HEK293 (cell line): Measurements from ENCODE around the gene XRCC6.
A peak's percentile ranks its signal among the peaks of the same experiment; 100 is the strongest.

Experiments used
- GLIS2 ChIP-seq: fragments of 450-650 bp; formaldehyde crosslinking; IDR thresholded peaks from 2 replicates; pipeline ENCODE4 v1.5.1; 2016; ENCODE audit warnings: missing biosample characterization, missing genetic modification characterization
- KLF1 ChIP-seq: fragments of 450-650 bp; formaldehyde crosslinking; IDR thresholded peaks from 2 replicates; pipeline ENCODE4 v1.5.1; 2016; ENCODE audit warnings: missing biosample characterization, missing genetic modification characterization
- OVOL3 ChIP-seq: fragments of 450-650 bp; formaldehyde crosslinking; IDR thresholded peaks from 2 replicates; pipeline ENCODE4 v1.5.1; 2016; ENCODE audit warnings: missing biosample characterization, missing genetic modification characterization
- SALL2 ChIP-seq: fragments of 450-650 bp; formaldehyde crosslinking; IDR thresholded peaks from 2 replicates; pipeline ENCODE4 v1.5.0; 2017; ENCODE audit warnings: missing biosample characterization, mild to moderate bottlenecking, missing genetic modification characterization, borderline replicate concordance
- YY2 ChIP-seq: fragments of 450-650 bp; formaldehyde crosslinking; IDR thresholded peaks from 2 replicates; pipeline ENCODE4 v1.5.1; 2016; ENCODE audit warnings: missing biosample characterization, missing genetic modification characterization
- ZNF214 ChIP-seq: fragments of 450-650 bp; formaldehyde crosslinking; IDR thresholded peaks from 2 replicates; pipeline ENCODE4 v1.5.1; 2017; ENCODE audit warnings: missing biosample characterization, mild to moderate bottlenecking, missing genetic modification characterization, borderline replicate concordance
- ZNF266 ChIP-seq: fragments of 450-650 bp; formaldehyde crosslinking; IDR thresholded peaks from 2 replicates; pipeline ENCODE4 v1.5.1; 2016; ENCODE audit warnings: missing biosample characterization, missing genetic modification characterization, low read depth
- ZNF280D ChIP-seq: fragments of 450-650 bp; formaldehyde crosslinking; IDR thresholded peaks from 2 replicates; pipeline ENCODE4 v1.5.1; 2016; ENCODE audit warnings: missing biosample characterization, missing genetic modification characterization
- ZNF302 ChIP-seq: fragments of 450-650 bp; formaldehyde crosslinking; IDR thresholded peaks from 2 replicates; pipeline ENCODE4 v1.5.1; 2016; ENCODE audit warnings: missing biosample characterization, missing genetic modification characterization, low read depth
- ZNF488 ChIP-seq: fragments of 450-650 bp; formaldehyde crosslinking; IDR thresholded peaks from 2 replicates; pipeline ENCODE4 v1.5.1; 2016; ENCODE audit warnings: missing biosample characterization, missing genetic modification characterization
- ZNF501 ChIP-seq: fragments of 450-650 bp; formaldehyde crosslinking; IDR thresholded peaks from 2 replicates; pipeline ENCODE4 v1.5.1; 2016; ENCODE audit warnings: missing biosample characterization, missing genetic modification characterization
- ZNF518A ChIP-seq: fragments of 450-650 bp; formaldehyde crosslinking; conservative IDR thresholded peaks from 2 replicates; pipeline ENCODE4 v1.5.1; 2016; ENCODE audit warnings: low read depth, missing biosample characterization, missing genetic modification characterization
- ZNF529 ChIP-seq: fragments of 450-650 bp; formaldehyde crosslinking; IDR thresholded peaks from 2 replicates; pipeline ENCODE4 v1.5.1; 2017; ENCODE audit warnings: missing genetic modification characterization, missing biosample characterization; ENCODE audit not compliant: insufficient replicate concordance
- ZNF548 ChIP-seq: fragments of 450-650 bp; formaldehyde crosslinking; IDR thresholded peaks from 2 replicates; pipeline ENCODE4 v1.5.1; 2016; ENCODE audit warnings: missing biosample characterization, missing genetic modification characterization
- ZNF585B ChIP-seq: fragments of 450-650 bp; formaldehyde crosslinking; IDR thresholded peaks from 2 replicates; pipeline ENCODE4 v1.5.1; 2016; ENCODE audit warnings: missing biosample characterization, missing genetic modification characterization
- ZNF610 ChIP-seq: fragments of 450-650 bp; formaldehyde crosslinking; IDR thresholded peaks from 2 replicates; pipeline ENCODE4 v1.5.1; 2016; ENCODE audit warnings: missing biosample characterization, missing genetic modification characterization, borderline replicate concordance
- ZNF629 ChIP-seq: fragments of 450-650 bp; formaldehyde crosslinking; IDR thresholded peaks from 2 replicates; pipeline ENCODE4 v1.5.1; 2017; ENCODE audit warnings: missing biosample characterization, missing genetic modification characterization
- ZNF658 ChIP-seq: fragments of 450-650 bp; formaldehyde crosslinking; IDR thresholded peaks from 2 replicates; pipeline ENCODE4; 2016; ENCODE audit warnings: missing biosample characterization, missing genetic modification characterization
- ZNF664 ChIP-seq: fragments of 450-650 bp; formaldehyde crosslinking; IDR thresholded peaks from 2 replicates; pipeline ENCODE4 v1.5.1; 2016; ENCODE audit warnings: missing biosample characterization, missing genetic modification characterization
- ZNF707 ChIP-seq: fragments of 450-650 bp; formaldehyde crosslinking; IDR thresholded peaks from 2 replicates; pipeline ENCODE4 v1.5.1; 2016; ENCODE audit warnings: missing biosample characterization, missing genetic modification characterization
- ZNF747 ChIP-seq: fragments of 450-650 bp; formaldehyde crosslinking; IDR thresholded peaks from 2 replicates; pipeline ENCODE4 v1.5.1; 2016; ENCODE audit warnings: missing biosample characterization, missing genetic modification characterization
- ZNF776 ChIP-seq: fragments of 450-650 bp; formaldehyde crosslinking; IDR thresholded peaks from 2 replicates; pipeline ENCODE4 v1.5.0; 2017; ENCODE audit warnings: missing biosample characterization, missing genetic modification characterization, borderline replicate concordance
- ZNF792 ChIP-seq: fragments of 450-650 bp; formaldehyde crosslinking; IDR thresholded peaks from 2 replicates; pipeline ENCODE4 v1.5.1; 2016; ENCODE audit warnings: missing biosample characterization, missing genetic modification characterization
- ZNF843 ChIP-seq: fragments of 450-650 bp; formaldehyde crosslinking; IDR thresholded peaks from 2 replicates; pipeline ENCODE4 v1.5.1; 2016; ENCODE audit warnings: missing biosample characterization, missing genetic modification characterization
- ZSCAN16 ChIP-seq: fragments of 450-650 bp; formaldehyde crosslinking; IDR thresholded peaks from 2 replicates; pipeline ENCODE4 v1.5.1; 2016; ENCODE audit warnings: missing biosample characterization, missing genetic modification characterization
- TF ChIP-seq, protein P1 (sequence below): fragments of 450-650 bp; formaldehyde crosslinking; IDR thresholded peaks from 2 replicates; pipeline ENCODE4 v1.5.1; 2017; ENCODE audit warnings: missing biosample characterization, missing genetic modification characterization
- TF ChIP-seq, protein P2 (sequence below): fragments of 450-650 bp; formaldehyde crosslinking; IDR thresholded peaks from 2 replicates; pipeline ENCODE4 v1.5.1; 2017; ENCODE audit warnings: missing biosample characterization, missing genetic modification characterization
- TF ChIP-seq, protein P3 (sequence below): fragments of 450-650 bp; formaldehyde crosslinking; IDR thresholded peaks from 2 replicates; pipeline ENCODE4 v1.5.1; 2016; ENCODE audit warnings: missing biosample characterization, missing genetic modification characterization

XRCC6 gene

GRCh38 chr22:41697126-41697775 is 76.2 kb downstream of the XRCC6 start (continued):
- TF ChIP-seq ZNF280D (tag by site-specific recombination) = no peak
- TF ChIP-seq, protein P1, sequence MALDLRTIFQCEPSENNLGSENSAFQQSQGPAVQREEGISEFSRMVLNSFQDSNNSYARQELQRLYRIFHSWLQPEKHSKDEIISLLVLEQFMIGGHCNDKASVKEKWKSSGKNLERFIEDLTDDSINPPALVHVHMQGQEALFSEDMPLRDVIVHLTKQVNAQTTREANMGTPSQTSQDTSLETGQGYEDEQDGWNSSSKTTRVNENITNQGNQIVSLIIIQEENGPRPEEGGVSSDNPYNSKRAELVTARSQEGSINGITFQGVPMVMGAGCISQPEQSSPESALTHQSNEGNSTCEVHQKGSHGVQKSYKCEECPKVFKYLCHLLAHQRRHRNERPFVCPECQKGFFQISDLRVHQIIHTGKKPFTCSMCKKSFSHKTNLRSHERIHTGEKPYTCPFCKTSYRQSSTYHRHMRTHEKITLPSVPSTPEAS = no peak
- TF ChIP-seq ZNF488 = no peak
- no peak for TF ChIP-seq ZNF707
- no peak for TF ChIP-seq ZNF747 (tag by site-specific recombination)
- no peak for TF ChIP-seq YY2
- no peak for TF ChIP-seq ZNF843 (tag by site-specific recombination)
- no peak for TF ChIP-seq ZNF610 (tag by site-specific recombination)
- no peak for TF ChIP-seq KLF1 (tag by site-specific recombination)
- no peak for TF ChIP-seq OVOL3 (tag by site-specific recombination)
- no peak for TF ChIP-seq ZNF266
- no peak for TF ChIP-seq ZNF518A (tag by site-specific recombination)
- no peak for TF ChIP-seq ZNF214 (tag by site-specific recombination)
- TF ChIP-seq, protein P2, sequence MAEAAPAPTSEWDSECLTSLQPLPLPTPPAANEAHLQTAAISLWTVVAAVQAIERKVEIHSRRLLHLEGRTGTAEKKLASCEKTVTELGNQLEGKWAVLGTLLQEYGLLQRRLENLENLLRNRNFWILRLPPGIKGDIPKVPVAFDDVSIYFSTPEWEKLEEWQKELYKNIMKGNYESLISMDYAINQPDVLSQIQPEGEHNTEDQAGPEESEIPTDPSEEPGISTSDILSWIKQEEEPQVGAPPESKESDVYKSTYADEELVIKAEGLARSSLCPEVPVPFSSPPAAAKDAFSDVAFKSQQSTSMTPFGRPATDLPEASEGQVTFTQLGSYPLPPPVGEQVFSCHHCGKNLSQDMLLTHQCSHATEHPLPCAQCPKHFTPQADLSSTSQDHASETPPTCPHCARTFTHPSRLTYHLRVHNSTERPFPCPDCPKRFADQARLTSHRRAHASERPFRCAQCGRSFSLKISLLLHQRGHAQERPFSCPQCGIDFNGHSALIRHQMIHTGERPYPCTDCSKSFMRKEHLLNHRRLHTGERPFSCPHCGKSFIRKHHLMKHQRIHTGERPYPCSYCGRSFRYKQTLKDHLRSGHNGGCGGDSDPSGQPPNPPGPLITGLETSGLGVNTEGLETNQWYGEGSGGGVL (tag by site-specific recombination) = no peak
- no peak for TF ChIP-seq ZNF548 (tag by site-specific recombination)
- no peak for TF ChIP-seq ZNF529 (tag by site-specific recombination)
- no peak for TF ChIP-seq ZNF776 (tag by site-specific recombination)
- no peak for TF ChIP-seq SALL2 (tag by site-specific recombination)
- TF ChIP-seq ZNF501 (tag by site-specific recombination) = no peak
- peak; percentile 84 for TF ChIP-seq GLIS2
- TF ChIP-seq ZNF629 = 0 out of 2 replicates have a peak, but pooled peaks have one; percentile 12
- TF ChIP-seq ZNF658 (tag by site-specific recombination) = no peak
- TF ChIP-seq ZNF792 (tag by site-specific recombination) = no peak
- no peak for TF ChIP-seq ZNF585B (tag by site-specific recombination)
- no peak for TF ChIP-seq ZSCAN16 (tag by site-specific recombination)
- TF ChIP-seq ZNF302 (tag by site-specific recombination) = no peak
- TF ChIP-seq ZNF664 (tag by site-specific recombination) = no peak
- TF ChIP-seq, protein P3, sequence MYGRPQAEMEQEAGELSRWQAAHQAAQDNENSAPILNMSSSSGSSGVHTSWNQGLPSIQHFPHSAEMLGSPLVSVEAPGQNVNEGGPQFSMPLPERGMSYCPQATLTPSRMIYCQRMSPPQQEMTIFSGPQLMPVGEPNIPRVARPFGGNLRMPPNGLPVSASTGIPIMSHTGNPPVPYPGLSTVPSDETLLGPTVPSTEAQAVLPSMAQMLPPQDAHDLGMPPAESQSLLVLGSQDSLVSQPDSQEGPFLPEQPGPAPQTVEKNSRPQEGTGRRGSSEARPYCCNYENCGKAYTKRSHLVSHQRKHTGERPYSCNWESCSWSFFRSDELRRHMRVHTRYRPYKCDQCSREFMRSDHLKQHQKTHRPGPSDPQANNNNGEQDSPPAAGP (tag by site-specific recombination) = no peak
